ENCODE results near the gene EMP3. TPM values are rescaled to one million over a fixed set of nuclear protein-coding genes. Genes with fewer than 3 reads are reported as not detected.
A peak's percentile ranks its signal among the peaks of the same experiment; 100 is the strongest.

Gene EMP3
- total and polyA plus RNA-seq, 2 of the 13 experiments (the other 11 are each of a cell fraction or from before 2014, with no cell fraction given): 2.2 to 7.8 TPM

GRCh38 chr19:48348045-48348444 is 22.7 kb downstream of the EMP3 start (continued):
- TF ChIP-seq ARID5B (CRISPR knock-in tag; IDR thresholded peaks at IDR 0.05) (peak; percentile 11; the same call in 1 of the 2 replicates), MTF1 (CRISPR knock-in tag; IDR thresholded peaks at IDR 0.05) (no peak), GATAD2A (CRISPR knock-in tag; IDR thresholded peaks at IDR 0.05) (peak; percentile 45), ZNF576 (CRISPR knock-in tag; IDR thresholded peaks at IDR 0.05) (no peak), TERF1 (CRISPR knock-in tag; IDR thresholded peaks at IDR 0.05) (no peak), ZBTB49 (CRISPR knock-in tag; IDR thresholded peaks at IDR 0.05; ENCODE audit: borderline replicate concordance) (no peak), CBX5 (CRISPR knock-in tag; IDR thresholded peaks at IDR 0.05; ENCODE audit: borderline replicate concordance) (no peak), XBP1 (CRISPR knock-in tag; IDR thresholded peaks at IDR 0.05) (no peak), IKZF4 (CRISPR knock-in tag; IDR thresholded peaks at IDR 0.05; ENCODE audit: borderline replicate concordance, low read depth, not compliant biosample characterization) (no peak), HDAC1 (CRISPR knock-in tag; IDR thresholded peaks at IDR 0.05) (0 out of 2 replicates have a peak, but pooled peaks have one; percentile 23), CREBL2 (CRISPR knock-in tag; IDR thresholded peaks at IDR 0.05; ENCODE audit: borderline replicate concordance) (no peak), ZNF564 (CRISPR knock-in tag; IDR thresholded peaks at IDR 0.05) (no peak), TCF7L2 (IDR thresholded peaks at IDR 0.05; ENCODE audit: low read depth, low read length) (no peak), NFE2L2 (IDR thresholded peaks at IDR 0.05; ENCODE audit: low read length) (no peak), ARNT2 (CRISPR knock-in tag; IDR thresholded peaks at IDR 0.05; ENCODE audit: low read depth) (no peak), ZNF143 (CRISPR knock-in tag; IDR thresholded peaks at IDR 0.05) (no peak), ZNF546 (CRISPR knock-in tag; conservative IDR thresholded peaks at IDR 0.05) (no peak), KMT2A (CRISPR knock-in tag; IDR thresholded peaks at IDR 0.05) (no peak), ZNF792 (CRISPR knock-in tag; IDR thresholded peaks at IDR 0.05) (no peak), DZIP1 (CRISPR knock-in tag; IDR thresholded peaks at IDR 0.05) (no peak)
